Colonic mucosa (tissue), 4 donors: Measurements from ENCODE around the gene CTSF. TPM values are rescaled to one million over a fixed set of nuclear protein-coding genes. Genes with fewer than 3 reads are reported as not detected.

Experiments
- DNase-seq: peaks from one replicate; pipeline ENCODE4 v3.0.0-alpha.2; 2020
- H3K27ac ChIP-seq: fragments of 200-600 bp; one replicate; pipeline ENCODE4 v1.8.0; 2021
- H3K27me3 ChIP-seq: fragments of 200-600 bp; one replicate; pipeline ENCODE4 v1.8.0; 2021
- H3K36me3 ChIP-seq: fragments of 200-600 bp; one replicate; pipeline ENCODE4 v1.8.0; 2021
- H3K4me1 ChIP-seq: fragments of 200-600 bp; one replicate; pipeline ENCODE4 v1.8.0; 2021; ENCODE audit warnings: mild to moderate bottlenecking
- H3K4me3 ChIP-seq: fragments of 200-600 bp; one replicate; pipeline ENCODE4 v1.8.0; 2021
- H3K9ac ChIP-seq, 2 donors: one replicate each; pipeline ENCODE4 v1.7.0; 2013; ENCODE audit warnings: control low read depth in 2 of 2, low read depth in 2 of 2, low read length in 2 of 2
- H3K9me3 ChIP-seq: fragments of 200-600 bp; one replicate; pipeline ENCODE4 v1.8.0; 2021
- intact Hi-C: fragments of 100-400 bp; cut with DNase I; formaldehyde crosslinking; loops from one replicate; pipeline ENCODE4 v1.14.1; 2022
- total RNA-seq, 2 donors: library from RNA; stranded (reverse); fragmentation: NEBNext Ultra II Directional in 1 of 2; extraction: Animal tissue kit (Norgen Biotek cat#: 25700) in 1 of 2; gene quantifications; one replicate each; pipeline ENCODE4 v1.2.1, GENCODE V29; 2021
- TF ChIP-seq, protein P1 (sequence below): fragments of 200-600 bp; IDR thresholded peaks from one replicate; pipeline ENCODE4 v1.8.0; 2022; ENCODE audit warnings: antibody characterized with exemption, mild to moderate bottlenecking
- donor health status: healthy.
- donor health status: DM: no; HTN: no; CAD: no.
- donor health status: DM: no; HTN: no; CAD: no.

Gene CTSF
- total RNA-seq, 2 donors from 2014 or later = 3.1 to 17.3 TPM

DNA sequence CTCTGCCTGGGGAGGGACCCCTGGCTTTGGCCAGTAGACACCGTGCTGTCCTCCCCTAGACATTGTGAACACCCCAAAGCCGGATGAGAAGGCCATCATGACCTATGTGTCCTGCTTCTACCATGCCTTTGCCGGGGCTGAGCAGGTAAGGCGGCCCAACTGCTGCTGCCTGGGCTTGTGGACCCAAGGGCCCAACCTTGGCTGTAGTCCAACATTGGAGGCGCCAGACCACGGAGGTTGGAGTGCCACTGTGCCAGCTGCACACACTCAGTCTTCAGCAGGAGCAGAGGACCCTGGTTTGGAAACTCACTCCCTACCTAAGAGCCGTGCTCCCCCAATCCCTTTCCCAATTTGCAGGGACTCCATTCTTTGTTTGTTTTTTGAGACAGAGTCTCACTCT, 12.3 kb downstream of the CTSF start:
- no peaks in the 10 kb centered on the region for H3K4me1 ChIP-seq

DNA sequence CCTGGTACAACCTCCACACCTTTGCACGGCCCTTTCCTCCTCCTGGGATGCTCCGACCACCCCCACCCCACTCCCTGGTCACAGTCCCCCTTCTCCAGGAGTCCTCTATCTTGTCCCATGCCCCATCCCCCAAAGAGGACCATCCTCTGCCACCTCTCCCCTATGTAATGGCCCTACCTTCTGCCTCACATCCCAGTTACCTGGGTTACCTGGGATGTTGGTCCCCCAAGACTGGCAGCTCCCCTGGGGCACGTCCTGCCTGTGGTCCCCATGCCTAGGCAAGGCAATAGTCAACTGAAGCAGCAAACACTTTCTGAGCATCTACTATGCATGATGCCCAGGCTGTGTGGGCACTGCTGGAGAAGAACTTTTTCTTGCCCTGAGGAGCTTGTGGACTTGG, 13.0 kb downstream of the CTSF start:
- Histone ChIP-seq H3K4me1 (no peaks in the 10 kb centered on the region), H3K36me3 (no peaks in the 10 kb centered on the region), H3K9me3 (no peaks in the 10 kb centered on the region), H3K27ac (no peak overlapping the region), H3K9ac (no peak overlapping the region), H3K4me3 (no peak overlapping the region), H3K27me3 (no peaks in the 10 kb centered on the region)
- intact Hi-C loops = no loop called here
- no peak for DNase-seq
- TF ChIP-seq, protein P1, sequence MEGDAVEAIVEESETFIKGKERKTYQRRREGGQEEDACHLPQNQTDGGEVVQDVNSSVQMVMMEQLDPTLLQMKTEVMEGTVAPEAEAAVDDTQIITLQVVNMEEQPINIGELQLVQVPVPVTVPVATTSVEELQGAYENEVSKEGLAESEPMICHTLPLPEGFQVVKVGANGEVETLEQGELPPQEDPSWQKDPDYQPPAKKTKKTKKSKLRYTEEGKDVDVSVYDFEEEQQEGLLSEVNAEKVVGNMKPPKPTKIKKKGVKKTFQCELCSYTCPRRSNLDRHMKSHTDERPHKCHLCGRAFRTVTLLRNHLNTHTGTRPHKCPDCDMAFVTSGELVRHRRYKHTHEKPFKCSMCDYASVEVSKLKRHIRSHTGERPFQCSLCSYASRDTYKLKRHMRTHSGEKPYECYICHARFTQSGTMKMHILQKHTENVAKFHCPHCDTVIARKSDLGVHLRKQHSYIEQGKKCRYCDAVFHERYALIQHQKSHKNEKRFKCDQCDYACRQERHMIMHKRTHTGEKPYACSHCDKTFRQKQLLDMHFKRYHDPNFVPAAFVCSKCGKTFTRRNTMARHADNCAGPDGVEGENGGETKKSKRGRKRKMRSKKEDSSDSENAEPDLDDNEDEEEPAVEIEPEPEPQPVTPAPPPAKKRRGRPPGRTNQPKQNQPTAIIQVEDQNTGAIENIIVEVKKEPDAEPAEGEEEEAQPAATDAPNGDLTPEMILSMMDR = no peak

More for the DNA sequence above, 12.3 kb downstream of the CTSF start:
- DNase-seq = no peak
- H3K9ac ChIP-seq = no peak overlapping the region
- no peak overlapping the region for H3K27ac ChIP-seq
- TF ChIP-seq, protein P1 = no peak
- H3K36me3 ChIP-seq = no peaks in the 10 kb centered on the region
- H3K9me3 ChIP-seq = no peaks in the 10 kb centered on the region
- H3K27me3 ChIP-seq = no peaks in the 10 kb centered on the region
- intact Hi-C loops = no loop called here
- H3K4me3 ChIP-seq = no peak overlapping the region

DNA sequence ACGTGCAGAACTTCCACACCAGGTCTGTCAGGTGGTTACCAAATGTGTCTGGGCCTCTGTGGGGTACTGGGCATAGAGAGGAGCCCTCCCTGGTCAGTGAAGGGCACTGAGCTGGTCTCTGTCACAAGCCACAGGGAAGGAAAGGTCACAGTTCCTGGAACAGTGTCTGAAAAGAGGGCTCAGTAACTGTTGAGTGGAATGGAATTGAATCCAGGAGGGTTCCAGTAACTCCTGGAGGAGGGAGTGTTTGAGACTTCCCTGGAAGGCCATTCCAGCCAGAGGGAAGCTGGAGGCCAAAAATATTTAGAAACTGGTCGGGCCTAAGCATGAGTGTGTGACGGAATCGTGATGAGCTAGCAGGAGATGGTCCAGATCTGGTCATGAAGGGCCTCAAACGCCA, 13.8 kb downstream of the CTSF start:
- H3K4me3 ChIP-seq = no peak overlapping the region
- no peak for DNase-seq
- H3K36me3 ChIP-seq = no peaks in the 10 kb centered on the region
- intact Hi-C loops = no loop called here
- H3K4me1 ChIP-seq = no peaks in the 10 kb centered on the region
- TF ChIP-seq, protein P1 = no peak
- no peaks in the 10 kb centered on the region for H3K27me3 ChIP-seq
- no peaks in the 10 kb centered on the region for H3K9me3 ChIP-seq
- H3K27ac ChIP-seq = no peak overlapping the region
- no peak overlapping the region for H3K9ac ChIP-seq

DNA sequence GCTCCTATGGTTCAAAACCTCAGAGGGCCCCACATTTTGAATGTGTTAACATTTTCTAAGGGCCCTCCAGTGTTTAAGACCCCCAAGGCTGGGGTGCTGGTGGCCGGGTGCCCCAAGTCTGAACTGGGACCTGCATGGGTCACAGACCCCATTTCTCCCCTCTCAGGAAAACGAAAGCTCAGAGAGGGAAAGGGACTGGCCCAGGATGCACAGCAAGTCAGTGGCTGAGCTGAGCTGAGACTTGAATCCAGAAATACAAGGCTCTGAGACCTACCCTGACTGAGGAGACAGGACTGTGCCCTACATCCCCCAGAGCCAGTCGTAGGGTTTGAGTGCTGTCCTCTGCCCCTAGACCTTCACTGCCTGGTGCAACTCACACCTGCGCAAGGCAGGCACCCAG, 17.5 kb downstream of the CTSF start:
- no peaks in the 10 kb centered on the region for H3K27me3 ChIP-seq
- intact Hi-C loops = no loop called here
- no peak overlapping the region for H3K4me3 ChIP-seq
- H3K9me3 ChIP-seq = no peaks in the 10 kb centered on the region
- H3K4me1 ChIP-seq = peaks cover 2% of the 10 kb centered on the region
- no peaks in the 10 kb centered on the region for H3K36me3 ChIP-seq
- TF ChIP-seq, protein P1 = no peak
- no peak overlapping the region for H3K27ac ChIP-seq
- DNase-seq = no peak
- H3K9ac ChIP-seq = no peak overlapping the region

DNA sequence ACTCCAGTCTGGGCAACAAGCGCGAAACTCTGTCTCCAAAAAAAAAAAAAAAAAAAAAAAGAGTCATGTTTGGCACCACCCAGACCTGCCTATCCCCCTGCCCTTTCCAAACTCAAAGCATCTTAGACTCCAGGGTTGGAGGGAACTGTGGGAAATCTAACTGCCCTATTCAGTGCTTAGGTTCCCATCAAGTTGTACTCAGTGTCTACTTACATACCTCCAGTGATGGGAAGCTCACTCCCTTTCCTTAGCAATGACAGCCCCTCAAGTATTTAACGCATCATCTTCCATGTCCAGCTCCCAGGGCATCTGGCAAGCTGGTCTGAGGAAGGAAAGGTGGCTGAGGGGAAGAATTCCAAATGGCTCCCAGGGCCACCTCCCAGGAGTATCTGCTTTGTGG, 18.7 kb downstream of the CTSF start:
- Histone ChIP-seq H3K27me3 (no peaks in the 10 kb centered on the region), H3K4me3 (no peak overlapping the region), H3K4me1 (peaks cover 6% of the 10 kb centered on the region), H3K27ac (no peak overlapping the region), H3K9me3 (no peaks in the 10 kb centered on the region), H3K36me3 (no peaks in the 10 kb centered on the region), H3K9ac (no peak overlapping the region)
- TF ChIP-seq, protein P1 = no peak
- DNase-seq = no peak
- intact Hi-C loops = no loop called here
